Smooth muscle cell of trachea (primary cell): ENCODE data around the gene LOXL3. TPM values are rescaled to one million over a fixed set of nuclear protein-coding genes. Genes with fewer than 3 reads are reported as not detected.

Experiments used
- total RNA-seq: library from RNA; depleted of rRNA; stranded (reverse); fragments of >200 nt; gene quantifications from 2 replicates; pipeline ENCODE4 v1.2.1, GENCODE V29; 2014

Gene LOXL3, protein sequence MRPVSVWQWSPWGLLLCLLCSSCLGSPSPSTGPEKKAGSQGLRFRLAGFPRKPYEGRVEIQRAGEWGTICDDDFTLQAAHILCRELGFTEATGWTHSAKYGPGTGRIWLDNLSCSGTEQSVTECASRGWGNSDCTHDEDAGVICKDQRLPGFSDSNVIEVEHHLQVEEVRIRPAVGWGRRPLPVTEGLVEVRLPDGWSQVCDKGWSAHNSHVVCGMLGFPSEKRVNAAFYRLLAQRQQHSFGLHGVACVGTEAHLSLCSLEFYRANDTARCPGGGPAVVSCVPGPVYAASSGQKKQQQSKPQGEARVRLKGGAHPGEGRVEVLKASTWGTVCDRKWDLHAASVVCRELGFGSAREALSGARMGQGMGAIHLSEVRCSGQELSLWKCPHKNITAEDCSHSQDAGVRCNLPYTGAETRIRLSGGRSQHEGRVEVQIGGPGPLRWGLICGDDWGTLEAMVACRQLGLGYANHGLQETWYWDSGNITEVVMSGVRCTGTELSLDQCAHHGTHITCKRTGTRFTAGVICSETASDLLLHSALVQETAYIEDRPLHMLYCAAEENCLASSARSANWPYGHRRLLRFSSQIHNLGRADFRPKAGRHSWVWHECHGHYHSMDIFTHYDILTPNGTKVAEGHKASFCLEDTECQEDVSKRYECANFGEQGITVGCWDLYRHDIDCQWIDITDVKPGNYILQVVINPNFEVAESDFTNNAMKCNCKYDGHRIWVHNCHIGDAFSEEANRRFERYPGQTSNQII
- total RNA-seq: 27.3 and 53.9 TPM in 2 replicates

DNA sequence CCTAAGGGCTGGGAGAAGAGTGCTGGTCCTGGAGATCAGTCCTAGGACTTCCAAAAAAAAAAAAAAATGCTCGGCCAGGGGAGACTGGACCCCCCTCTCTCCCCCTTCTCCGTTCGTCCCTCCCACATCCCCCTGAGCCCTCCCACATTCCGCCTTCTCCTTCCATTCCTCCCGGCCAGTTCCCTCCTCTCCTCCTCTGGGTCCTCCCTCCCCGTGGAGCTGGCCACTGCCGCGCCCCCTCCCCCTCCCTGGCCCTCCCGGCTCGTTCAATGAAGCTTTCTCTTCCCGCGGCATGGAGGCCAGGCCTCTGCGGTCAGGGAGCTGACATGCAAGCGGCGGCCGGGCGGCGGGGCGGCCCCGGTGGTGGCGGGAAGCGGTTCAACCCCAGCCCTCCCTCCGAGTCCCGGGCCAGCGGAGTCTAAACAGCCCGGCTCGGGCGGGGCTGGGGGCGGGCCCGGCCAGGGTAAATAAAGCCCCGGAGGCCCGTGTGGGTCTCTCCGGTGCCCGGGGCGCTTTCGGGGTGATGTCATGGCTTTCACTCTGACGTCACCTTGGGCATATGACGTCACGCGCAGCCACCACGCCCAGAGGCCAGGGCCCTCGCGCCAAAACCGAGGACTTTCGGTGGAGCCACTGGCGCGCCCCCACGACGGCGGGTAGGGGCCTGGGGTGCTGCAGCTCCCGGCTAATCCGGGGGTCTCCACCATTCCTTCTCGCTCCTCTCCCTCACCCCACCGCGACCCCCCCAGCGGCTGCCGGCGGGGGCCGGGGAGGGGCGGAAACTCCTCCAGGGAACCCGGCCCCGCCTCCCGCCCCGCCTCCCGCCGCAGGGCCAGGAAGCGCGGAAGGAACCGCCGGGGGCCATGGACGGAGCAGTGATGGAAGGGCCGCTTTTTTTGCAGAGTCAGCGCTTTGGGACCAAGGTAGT is at the start of gene LOXL3, which contains the start of gene DOK1:
Gene LOXL3, minus strand, starts transcription at position 51 of the 928 bp plus-strand sequence. CDS start 1,308 bp downstream, outside the sequence.
Gene DOK1, plus strand, starts transcription at position 829 of the 928 bp plus-strand sequence. Its CDS starts 35 bp downstream, at position 864.

DNA sequence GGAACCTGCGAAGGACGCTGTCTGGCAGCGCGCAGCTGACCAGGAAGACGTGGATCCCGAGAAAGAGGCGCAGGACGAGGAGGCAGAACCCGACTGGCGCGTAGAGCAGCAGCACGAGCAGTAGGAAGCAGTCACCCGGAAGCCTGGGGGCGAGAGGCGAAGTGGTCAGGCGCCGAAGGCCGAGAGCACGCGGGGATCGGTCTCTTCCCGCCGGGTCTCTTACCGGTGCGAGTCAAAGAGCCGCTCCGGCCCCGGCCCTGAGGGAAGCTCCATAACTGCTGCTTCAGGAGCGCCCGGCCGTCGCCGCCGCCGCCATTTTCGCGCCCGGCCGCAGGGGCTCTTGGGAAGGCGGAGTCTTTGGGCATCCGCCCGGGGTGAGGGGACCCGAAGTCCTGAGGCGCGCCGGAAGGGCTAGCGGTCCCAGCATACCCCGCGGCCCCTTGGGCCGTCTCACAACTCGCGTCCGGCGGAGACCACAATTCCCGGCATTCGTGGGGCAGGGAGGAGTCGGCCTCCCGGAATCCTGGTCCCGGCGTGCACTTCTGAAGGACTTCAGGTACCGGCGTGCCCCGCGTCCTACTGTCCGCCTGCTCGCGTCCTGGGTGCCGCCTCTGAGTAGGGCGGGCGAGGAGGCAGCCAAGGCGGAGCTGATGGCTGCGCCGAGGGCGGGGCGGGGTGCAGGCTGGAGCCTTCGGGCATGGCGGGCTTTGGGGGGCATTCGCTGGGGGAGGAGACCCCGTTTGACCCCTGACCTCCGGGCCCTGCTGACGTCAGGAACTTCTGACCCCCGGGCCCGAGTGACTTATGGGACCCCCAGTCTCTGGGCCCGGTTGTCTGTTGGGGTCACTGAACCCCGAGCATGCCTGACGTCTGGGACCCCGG is 24.1 kb downstream of the LOXL3 start, which contains the start of the genes AUP1 and HTRA2:
Gene AUP1, minus strand, starts transcription at position 350 of the 882 bp plus-strand sequence. Its CDS starts 77 bp downstream, at position 273.
Gene HTRA2, plus strand, starts transcription at position 577 of the 882 bp plus-strand sequence. Its CDS starts 74 bp downstream, at position 651.

DNA sequence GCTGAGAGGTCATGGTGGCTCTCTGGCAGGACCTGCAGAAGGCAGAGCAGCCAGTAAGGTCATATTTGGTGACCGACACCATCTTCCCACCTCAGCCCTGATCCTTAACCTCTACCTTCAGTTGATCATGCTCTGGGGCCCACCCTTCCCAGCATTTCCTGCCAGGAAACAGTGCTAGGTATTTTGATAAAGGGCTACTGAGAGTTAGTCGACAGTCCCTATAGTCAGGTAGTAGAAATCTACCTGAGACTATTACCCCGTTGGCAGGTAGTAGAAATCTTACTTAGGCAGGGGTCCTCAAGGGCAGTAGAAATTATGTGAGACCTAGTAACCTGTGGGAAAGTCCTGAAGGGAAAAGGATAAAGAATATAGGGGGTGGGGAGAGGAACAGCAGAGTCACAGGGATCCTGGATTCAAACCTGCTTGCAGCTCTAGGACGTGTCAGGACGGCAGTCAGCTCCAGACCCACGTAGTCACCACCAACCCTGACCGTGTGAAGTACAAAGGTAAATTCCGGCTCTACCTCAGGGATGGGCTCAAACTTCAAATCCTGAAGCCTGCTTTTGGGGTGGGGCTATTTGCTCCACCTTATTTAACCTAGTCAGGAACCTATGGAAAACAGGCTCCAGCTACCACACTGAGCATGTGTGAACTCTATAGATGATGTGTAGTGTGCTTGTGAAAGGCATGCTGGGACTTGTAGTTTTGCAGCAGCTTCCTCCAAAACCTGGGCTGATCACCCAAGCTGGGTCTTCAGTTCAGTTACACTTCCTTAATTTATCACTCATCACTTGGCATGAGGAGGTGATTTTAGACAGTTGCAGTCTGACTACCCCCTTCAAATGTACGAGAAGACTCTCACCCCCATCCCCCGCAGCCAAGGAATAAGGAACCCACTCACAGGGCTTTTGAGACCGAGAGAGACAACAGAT is 27.8 kb downstream of the LOXL3 start, which contains the start of gene DQX1:
Gene DQX1, minus strand, starts transcription at position 515 of the 932 bp plus-strand sequence. Its CDS starts 502 bp downstream, at position 13.

DNA sequence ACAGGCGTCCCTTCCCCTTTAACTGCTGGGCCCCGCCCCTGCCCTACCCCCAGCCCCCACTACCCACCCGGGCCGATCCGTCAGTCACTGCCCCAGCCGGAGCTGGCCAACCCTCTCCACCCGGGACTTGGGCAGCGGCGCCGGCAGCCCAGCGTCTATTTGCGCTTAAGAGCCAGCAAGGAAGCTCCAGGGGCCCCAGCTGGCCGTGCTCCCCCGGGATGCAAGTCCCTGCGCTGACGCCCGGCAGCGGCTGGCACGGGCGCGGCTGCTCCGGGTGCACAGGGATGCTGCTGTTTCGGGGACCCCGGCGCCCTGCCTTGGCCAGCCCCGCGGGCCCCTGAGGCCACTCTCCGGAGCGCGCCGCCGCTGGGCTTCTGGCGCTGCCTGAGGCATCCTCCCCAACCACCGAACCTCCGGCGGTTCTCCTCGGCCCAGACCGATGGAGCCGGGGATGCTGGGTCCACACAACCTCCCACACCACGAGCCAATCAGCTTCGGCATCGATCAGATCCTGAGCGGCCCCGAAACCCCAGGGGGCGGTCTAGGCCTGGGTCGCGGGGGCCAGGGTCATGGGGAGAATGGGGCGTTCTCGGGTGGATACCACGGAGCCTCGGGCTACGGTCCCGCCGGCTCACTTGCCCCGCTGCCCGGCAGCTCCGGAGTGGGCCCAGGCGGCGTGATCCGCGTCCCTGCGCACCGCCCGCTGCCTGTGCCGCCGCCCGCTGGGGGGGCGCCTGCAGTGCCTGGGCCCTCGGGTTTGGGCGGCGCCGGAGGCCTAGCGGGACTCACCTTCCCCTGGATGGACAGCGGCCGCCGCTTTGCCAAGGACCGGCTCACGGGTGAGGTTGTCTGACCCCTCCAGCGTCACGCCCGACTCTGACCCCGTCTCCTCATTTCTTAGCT is 39.1 kb downstream of the LOXL3 start, which contains the start of gene TLX2:
Gene TLX2, plus strand, starts transcription at position 83 of the 903 bp plus-strand sequence. Its CDS starts 357 bp downstream, at position 440.

DNA sequence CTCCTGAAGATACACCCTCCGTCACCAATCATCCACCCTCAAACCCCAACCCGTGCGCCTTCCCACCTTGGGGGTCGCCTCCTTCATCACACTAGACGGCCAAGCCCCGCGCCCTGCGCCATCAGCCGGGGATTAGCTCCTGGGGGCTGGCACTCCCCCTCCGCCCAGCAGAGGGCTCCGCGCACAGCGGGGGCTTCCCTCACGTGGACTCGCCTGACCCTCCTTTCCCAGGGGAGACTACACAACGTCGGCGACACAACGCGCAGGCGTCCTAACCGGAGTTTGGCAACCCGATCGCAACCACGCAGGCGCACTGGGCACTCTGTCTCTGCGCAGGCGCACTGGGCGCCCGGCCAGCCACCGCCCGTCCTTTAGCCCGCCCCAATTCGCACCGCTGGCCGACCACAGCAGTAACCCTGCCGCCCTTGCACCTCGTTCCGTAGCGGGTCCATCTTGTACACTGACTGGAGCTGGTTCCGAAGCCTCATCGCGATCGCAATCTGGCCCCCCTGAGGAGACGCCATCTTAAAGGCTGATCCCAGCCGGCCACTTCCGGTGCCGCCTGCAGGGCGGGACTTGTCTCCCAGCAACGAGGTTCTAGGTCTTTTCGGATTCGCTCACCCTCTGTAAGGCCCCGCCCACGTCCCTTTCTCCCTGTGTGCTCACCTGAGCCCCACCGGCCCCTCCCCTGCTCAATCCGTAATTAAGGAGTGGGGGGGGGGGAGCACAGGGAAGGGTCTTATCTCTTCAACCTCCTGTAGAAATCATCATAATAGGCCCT is 46.4 kb downstream of the LOXL3 start, which contains the start of gene PCGF1:
Gene PCGF1, minus strand, starts transcription at position 551 of the 781 bp plus-strand sequence. Its CDS starts 27 bp downstream, at position 524.

DNA sequence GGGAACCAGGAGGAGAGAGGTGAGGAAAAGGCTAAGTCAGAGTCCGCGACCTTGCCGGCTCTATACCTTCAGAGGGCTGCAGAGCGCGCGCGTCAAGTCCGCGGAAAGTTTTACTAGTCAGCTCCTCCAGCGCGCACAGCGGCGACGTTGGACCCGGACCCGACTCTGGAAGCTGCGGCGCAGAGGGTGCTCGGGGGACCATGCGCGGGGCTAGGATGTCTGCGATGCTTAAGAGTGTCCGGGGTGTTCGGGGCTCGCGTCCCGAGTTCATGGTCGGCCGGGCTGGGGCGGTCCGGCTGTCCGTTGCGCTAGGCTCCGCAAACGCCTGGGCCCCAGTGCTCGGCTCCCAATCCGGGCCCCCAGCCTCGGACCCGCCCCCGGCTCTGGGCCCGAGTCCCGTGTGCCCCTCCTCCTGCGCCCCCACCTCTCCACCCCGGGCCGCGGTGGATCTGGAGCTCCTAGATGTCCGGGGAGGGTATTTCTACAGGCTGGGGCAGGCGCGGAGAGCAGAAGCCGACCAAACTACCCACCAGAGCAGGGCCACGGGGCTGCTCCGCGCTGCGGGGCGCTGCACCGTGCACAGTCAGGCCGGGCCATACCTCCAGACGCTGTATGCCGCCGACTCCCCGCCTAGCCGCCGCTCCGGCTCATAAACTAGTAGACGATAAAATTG is 54.3 kb downstream of the LOXL3 start, which contains the start of gene LBX2:
Gene LBX2, minus strand, starts transcription at position 337 of the 673 bp plus-strand sequence. Its CDS starts 66 bp downstream, at position 271.

DNA sequence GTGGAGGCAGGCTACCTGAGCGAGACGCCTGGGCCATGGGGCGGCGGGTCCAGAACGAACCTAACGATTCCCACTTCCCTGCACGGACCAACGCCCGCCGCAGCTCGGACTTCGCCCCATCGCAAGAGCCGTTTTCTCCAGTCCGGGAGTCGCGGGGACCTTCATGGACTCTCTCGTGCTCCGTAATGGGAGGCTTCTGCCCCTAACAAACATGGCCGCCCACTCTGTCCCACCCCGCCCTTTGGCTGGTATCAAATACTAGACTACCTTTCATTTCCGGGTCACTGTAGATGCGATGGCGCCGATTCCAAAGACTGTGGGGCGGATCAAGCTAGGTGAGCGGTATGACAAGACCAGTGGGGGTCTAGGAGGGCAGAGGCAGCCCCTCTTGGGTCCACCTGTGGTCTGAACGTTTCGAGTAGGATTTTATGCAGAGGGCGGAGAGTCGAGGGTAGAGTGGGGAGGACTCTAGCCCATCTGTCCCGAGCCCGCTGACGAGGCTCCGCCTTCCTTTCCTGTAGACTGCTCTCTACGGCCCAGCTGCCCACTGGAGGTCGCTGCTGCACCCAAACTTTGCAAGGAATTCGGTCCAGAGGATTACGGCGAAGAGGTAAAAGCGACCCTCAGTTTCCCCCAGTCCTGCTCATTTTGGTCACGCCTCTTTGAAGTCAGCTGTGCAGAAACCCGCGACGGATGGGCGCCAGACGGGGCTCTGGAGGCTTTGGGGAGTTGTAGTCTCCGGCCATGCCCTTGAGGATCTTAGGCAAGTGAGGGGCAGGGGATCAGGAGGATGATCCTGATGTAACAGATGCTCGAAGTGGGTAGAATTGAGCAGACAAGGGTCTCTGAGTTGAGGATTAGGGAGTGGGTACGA is 70.7 kb downstream of the LOXL3 start, which contains the start of the genes CCDC142 and TTC31:
Gene CCDC142, minus strand, starts transcription at position 198 of the 874 bp plus-strand sequence. Its CDS starts 161 bp downstream, at position 37.
Gene TTC31, plus strand, starts transcription at position 281 of the 874 bp plus-strand sequence. Its CDS starts 15 bp downstream, at position 296.

Other genes starting within 250 kb of the LOXL3 start
- under 0.01 and 0.44 TPM in 2 replicates for gene SLC4A5, start 210.5 kb downstream of the LOXL3 start, total RNA-seq
- 200 and 311 TPM in 2 replicates for gene DCTN1, start 173.6 kb downstream of the LOXL3 start, total RNA-seq
- 1.5 and 2.0 TPM in 2 replicates for gene C2orf81, start 132.3 kb downstream of the LOXL3 start, total RNA-seq
- gene WDR54, start 132.2 kb downstream of the LOXL3 start, total RNA-seq: 36.4 and 95.7 TPM in 2 replicates
- 22.3 and 24.0 TPM in 2 replicates for gene RTKN, start 112.0 kb downstream of the LOXL3 start, total RNA-seq
- 14.1 and 16.0 TPM in 2 replicates for gene INO80B, start 98.9 kb downstream of the LOXL3 start, total RNA-seq
- gene WBP1, start 95.5 kb downstream of the LOXL3 start, total RNA-seq: 36.4 and 87.2 TPM in 2 replicates
- gene MOGS, start 88.6 kb downstream of the LOXL3 start, total RNA-seq: 62.1 and 68.0 TPM in 2 replicates
- gene MRPL53, start 81.3 kb downstream of the LOXL3 start, total RNA-seq: 47.3 and 48.0 TPM in 2 replicates
- gene CCDC142, start 70.9 kb downstream of the LOXL3 start, total RNA-seq: 25.9 and 27.6 TPM in 2 replicates
- 11.6 and 19.6 TPM in 2 replicates for gene TTC31, start 70.9 kb downstream of the LOXL3 start, total RNA-seq
- gene LBX2, start 54.3 kb downstream of the LOXL3 start, total RNA-seq: 3.1 and 6.3 TPM in 2 replicates
- gene PCGF1, start 46.2 kb downstream of the LOXL3 start, total RNA-seq: 21.2 and 25.5 TPM in 2 replicates
- gene TLX2, start 39.5 kb downstream of the LOXL3 start, total RNA-seq: 0.58 and 0.83 TPM in 2 replicates
- gene DQX1, start 27.7 kb downstream of the LOXL3 start, total RNA-seq: under 0.01 and 0.29 TPM in 2 replicates
- gene AUP1, start 24.2 kb downstream of the LOXL3 start, total RNA-seq: 57.6 and 90.3 TPM in 2 replicates
- 38.1 and 50.4 TPM in 2 replicates for gene HTRA2, start 24.0 kb downstream of the LOXL3 start, total RNA-seq
- 27.3 and 50.4 TPM in 2 replicates for gene DOK1, start 778 bp upstream of the LOXL3 start, total RNA-seq
- not detected in 2 replicates for gene M1AP, start 94.4 kb upstream of the LOXL3 start, total RNA-seq
- gene SEMA4F, start 100.3 kb upstream of the LOXL3 start, total RNA-seq: 10.2 and 18.4 TPM in 2 replicates